Astrocyte (in vitro differentiated cells and primary cell): ENCODE measurements around the gene CARD11.

Experiments used
- EZH2 ChIP-seq: IDR thresholded peaks from 2 replicates; pipeline ENCODE4 v1.6.1; 2012; ENCODE audit warnings: mild to moderate bottlenecking, low read length, inconsistent platforms; ENCODE audit not compliant: insufficient read depth
- TF ChIP-seq, protein P1 (sequence below): IDR thresholded peaks from 2 replicates; pipeline ENCODE4 v1.5.1; 2011; ENCODE audit warnings: low read depth, mild to moderate bottlenecking, inconsistent platforms, low read length, moderate library complexity; ENCODE audit not compliant: insufficient read depth

DNA sequence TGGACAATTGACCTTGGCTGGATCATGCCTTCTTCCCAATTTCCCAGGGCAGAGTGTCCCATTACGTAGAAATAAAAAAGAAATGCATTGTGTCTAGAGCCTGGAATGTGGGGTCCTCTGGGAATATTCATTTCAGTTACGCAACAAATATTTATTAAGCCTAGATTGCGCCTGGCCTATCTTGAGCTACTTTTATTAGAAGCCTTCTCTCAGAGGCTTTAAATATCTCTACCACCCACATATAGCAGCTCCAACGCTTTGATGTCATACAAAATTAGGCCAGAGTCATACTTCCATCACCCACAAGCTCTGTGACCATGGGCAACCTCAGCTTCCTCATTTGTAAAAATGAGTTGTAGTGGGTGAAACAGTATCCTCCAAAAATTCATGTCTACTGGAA, 24.9 kb upstream of the CARD11 start:
- TF ChIP-seq, protein P1, sequence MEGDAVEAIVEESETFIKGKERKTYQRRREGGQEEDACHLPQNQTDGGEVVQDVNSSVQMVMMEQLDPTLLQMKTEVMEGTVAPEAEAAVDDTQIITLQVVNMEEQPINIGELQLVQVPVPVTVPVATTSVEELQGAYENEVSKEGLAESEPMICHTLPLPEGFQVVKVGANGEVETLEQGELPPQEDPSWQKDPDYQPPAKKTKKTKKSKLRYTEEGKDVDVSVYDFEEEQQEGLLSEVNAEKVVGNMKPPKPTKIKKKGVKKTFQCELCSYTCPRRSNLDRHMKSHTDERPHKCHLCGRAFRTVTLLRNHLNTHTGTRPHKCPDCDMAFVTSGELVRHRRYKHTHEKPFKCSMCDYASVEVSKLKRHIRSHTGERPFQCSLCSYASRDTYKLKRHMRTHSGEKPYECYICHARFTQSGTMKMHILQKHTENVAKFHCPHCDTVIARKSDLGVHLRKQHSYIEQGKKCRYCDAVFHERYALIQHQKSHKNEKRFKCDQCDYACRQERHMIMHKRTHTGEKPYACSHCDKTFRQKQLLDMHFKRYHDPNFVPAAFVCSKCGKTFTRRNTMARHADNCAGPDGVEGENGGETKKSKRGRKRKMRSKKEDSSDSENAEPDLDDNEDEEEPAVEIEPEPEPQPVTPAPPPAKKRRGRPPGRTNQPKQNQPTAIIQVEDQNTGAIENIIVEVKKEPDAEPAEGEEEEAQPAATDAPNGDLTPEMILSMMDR: no peak
- TF ChIP-seq EZH2: no peak
